LNCaP clone FGC (cell line): ENCODE results near the gene STAT1.

Experiments
- DNase-seq: peaks from one replicate; pipeline ENCODE4 v3.0.0-alpha.2; 2011; ENCODE audit warnings: low read depth
- H3K4me3 ChIP-seq: 2 replicates; pipeline ENCODE4 v1.5.1; 2011; ENCODE audit warnings: mild to moderate bottlenecking, low read depth, low read length, control low read depth
- CTCF ChIP-seq: IDR thresholded peaks from 2 replicates; pipeline ENCODE4 v1.5.1; 2012; ENCODE audit warnings: mild to moderate bottlenecking; ENCODE audit not compliant: control insufficient read depth, insufficient read depth; ENCODE audit errors: extremely low read depth

Gene STAT1

GRCh38 chr2:191009541-191010374 lies 4.2 kb downstream of the STAT1 start:
- no peak for DNase-seq
- no peak for TF ChIP-seq CTCF

GRCh38 chr2:191008286-191008685 lies 5.7 kb downstream of the STAT1 start:
- no peak for TF ChIP-seq CTCF
- no peak for DNase-seq
- no peak overlapping the region for H3K4me3 ChIP-seq

More at GRCh38 chr2:191009541-191010374, 4.2 kb downstream of the STAT1 start:
- no peak overlapping the region for H3K4me3 ChIP-seq

- DNase-seq = no peak
- TF ChIP-seq CTCF = no peak
- H3K4me3 ChIP-seq = no peak overlapping the region
These were observed 6.8 kb downstream of the STAT1 start for GRCh38 chr2:191006997-191007783.

- H3K4me3 ChIP-seq = no peak overlapping the region
- DNase-seq = no peak
- TF ChIP-seq CTCF = no peak
These were observed 7.7 kb downstream of the STAT1 start for GRCh38 chr2:191006297-191006696.

DNA sequence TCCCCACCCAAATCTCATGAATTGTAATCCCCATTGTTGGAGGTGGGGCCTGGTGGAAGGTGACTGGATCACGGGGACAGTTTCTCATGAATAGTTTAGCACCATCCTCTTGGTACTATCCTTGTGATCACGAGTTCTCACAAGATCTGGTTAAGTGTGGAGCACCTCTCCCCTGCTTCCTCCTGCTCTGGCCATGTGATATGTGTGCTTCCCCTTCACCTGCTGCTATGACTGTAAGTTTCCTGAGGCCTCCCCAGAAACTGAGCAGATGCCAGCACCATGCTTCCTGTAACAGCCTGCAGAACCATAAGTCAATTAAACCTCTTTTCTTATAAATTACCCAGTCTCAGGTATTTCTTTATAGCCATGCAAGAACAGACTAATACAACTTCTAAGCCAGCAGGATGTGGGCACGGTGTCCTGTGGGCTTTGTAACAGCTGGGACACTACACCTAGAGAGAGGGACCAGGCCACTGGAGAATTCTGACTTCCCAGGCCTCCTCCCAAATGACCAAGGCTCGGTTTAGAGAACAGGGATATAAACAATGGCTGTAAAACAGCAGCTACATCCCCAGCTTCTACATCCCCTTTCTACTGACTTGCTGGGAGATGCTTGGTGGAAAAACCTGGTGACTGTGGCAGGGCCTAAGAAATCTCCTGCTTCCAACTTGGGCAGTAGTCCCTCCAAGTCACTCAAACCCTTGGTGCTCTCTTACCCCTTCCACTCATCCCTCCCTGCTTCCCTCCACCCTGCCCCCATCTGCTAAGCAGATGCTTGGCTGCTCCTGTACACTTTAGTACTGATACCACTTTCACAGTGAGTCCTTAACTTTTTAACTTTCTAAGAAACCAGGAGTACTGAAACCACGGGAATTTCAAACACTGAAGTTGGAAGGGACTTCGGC lies 10.3 kb downstream of the STAT1 start:
- no peak overlapping the region for H3K4me3 ChIP-seq
- DNase-seq = no peak
- no peak for TF ChIP-seq CTCF

DNA sequence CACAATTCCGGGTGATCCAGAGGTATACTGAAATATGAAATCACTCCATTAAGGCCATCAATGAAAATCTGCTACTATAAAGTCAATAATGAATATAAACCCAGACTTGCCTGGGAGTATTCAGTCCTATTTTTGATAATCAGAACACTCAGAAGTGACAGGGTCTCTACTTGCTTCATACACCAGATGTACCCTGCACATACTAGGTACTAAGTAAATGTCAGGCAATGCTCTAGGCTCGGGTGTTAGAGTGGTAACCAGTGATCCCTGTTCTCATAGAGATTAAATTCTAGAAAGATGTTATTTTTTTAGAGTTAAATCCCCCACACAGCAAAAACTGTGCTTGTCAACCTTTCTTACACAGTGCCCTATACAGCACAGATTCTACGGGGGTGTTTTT lies 12.3 kb downstream of the STAT1 start:
- H3K4me3 ChIP-seq = no peak overlapping the region
- no peak for TF ChIP-seq CTCF
- no peak for DNase-seq
